ENCODE results near the gene FGF9.

The FGF9 gene

DNA sequence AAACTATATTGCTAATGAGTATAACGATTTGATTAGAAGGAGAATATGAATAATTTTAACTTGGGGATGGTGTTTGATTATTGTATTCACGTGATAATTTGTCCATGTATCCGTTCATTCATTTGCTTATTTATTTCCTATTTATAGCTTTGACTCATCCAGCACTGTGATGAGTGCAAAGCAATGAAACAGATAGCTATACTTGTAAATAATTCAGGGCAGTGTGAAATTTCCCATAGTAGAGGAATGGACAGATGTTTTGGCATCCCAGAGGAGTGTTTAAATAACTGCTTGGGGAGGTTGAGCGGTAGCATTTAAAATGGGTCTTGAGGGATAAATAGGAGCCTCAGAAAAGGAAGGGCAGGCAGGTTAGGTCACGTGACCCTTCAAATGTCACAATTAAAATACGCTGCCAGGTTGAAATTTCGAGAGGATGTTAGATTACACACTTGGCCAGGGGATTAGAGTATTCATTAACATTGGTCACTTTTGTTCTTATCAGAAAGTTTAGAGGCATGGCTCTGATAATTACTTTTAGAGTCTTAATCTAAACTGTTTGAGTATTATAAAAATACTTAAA is 14.7 kb downstream of the FGF9 start:
- no peak for TF ChIP-seq CTCF (conservative IDR thresholded peaks at IDR 0.05; ENCODE audit: low read length)
- no peak for DNase-seq (ENCODE audit: low read depth)
- H3K4me3 ChIP-seq (ENCODE audit: low read length): no peak overlapping the region

GRCh38 chr13:21686751-21687391 is 16.0 kb downstream of the FGF9 start:
- no peak overlapping the region for H3K4me3 ChIP-seq (ENCODE audit: low read length)
- TF ChIP-seq CTCF (conservative IDR thresholded peaks at IDR 0.05; ENCODE audit: low read length): no peak
- DNase-seq (ENCODE audit: low read depth): no peak

- no peak for TF ChIP-seq CTCF (conservative IDR thresholded peaks at IDR 0.05; ENCODE audit: low read length)
- DNase-seq (ENCODE audit: low read depth): no peak
- no peak overlapping the region for H3K4me3 ChIP-seq (ENCODE audit: low read length)
Measured at GRCh38 chr13:21688056-21688455, 17.2 kb downstream of the FGF9 start.

- TF ChIP-seq CTCF (conservative IDR thresholded peaks at IDR 0.05; ENCODE audit: low read length): no peak
- no peak for DNase-seq (ENCODE audit: low read depth)
- no peak overlapping the region for H3K4me3 ChIP-seq (ENCODE audit: low read length)
Measured at GRCh38 chr13:21689097-21689496, 18.2 kb downstream of the FGF9 start.

DNA sequence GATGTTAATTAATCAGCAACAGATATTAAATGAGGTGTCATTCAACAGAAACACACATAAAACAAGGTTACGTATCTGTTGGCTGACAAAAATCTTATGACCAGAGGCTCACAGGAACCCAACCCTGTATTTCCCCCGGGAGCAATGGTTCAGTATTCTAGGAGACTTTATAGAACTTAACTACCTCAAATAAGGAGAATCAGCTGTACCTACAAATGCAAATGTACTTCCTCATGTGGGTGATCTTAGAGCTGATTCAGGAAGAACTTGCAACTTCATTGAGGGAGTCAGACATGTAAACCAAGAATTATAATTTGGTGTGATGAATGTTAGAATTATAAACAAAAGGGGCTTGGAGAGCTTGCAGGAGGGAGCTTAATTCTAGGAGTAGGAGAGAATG is 20.1 kb downstream of the FGF9 start:
- no peak for TF ChIP-seq CTCF (conservative IDR thresholded peaks at IDR 0.05; ENCODE audit: low read length)
- no peak for DNase-seq (ENCODE audit: low read depth)
- no peak overlapping the region for H3K4me3 ChIP-seq (ENCODE audit: low read length)

- no peak overlapping the region for H3K4me3 ChIP-seq (ENCODE audit: low read length)
- DNase-seq (ENCODE audit: low read depth): no peak
- no peak for TF ChIP-seq CTCF (conservative IDR thresholded peaks at IDR 0.05; ENCODE audit: low read length)
Measured at GRCh38 chr13:21691500-21691899, 20.6 kb downstream of the FGF9 start.

DNA sequence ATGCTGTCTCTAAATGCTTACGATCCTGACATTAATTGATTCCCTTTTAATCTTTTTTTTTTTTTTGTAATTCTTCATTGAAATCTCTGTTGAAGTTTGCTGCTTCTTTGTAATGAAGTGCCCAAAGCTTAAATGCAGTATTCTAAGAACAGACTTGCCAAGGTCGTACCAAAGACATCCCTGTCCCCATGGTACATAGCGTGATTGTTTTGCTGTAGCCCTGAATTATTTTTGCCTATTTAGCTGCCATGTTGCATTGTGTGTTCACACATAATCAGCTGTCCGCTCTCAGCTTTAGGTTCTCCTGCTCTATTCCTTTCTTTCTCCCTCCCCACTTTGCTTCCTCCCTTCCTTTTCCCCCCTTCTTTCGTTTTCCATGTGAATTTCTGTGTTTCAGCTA is 21.1 kb downstream of the FGF9 start:
- H3K4me3 ChIP-seq (ENCODE audit: low read length): no peak overlapping the region
- no peak for DNase-seq (ENCODE audit: low read depth)
- no peak for TF ChIP-seq CTCF (conservative IDR thresholded peaks at IDR 0.05; ENCODE audit: low read length)

Data from AG10803 (cell line).